Measurements from ENCODE around the gene TMEFF2. TPM values are rescaled to one million over a fixed set of nuclear protein-coding genes. Genes with fewer than 3 reads are reported as not detected.
A peak's percentile ranks its signal among the peaks of the same experiment; 100 is the strongest.

TMEFF2 gene
- total and polyA plus RNA-seq, 7 experiments from 2014 or later = not detected

DNA sequence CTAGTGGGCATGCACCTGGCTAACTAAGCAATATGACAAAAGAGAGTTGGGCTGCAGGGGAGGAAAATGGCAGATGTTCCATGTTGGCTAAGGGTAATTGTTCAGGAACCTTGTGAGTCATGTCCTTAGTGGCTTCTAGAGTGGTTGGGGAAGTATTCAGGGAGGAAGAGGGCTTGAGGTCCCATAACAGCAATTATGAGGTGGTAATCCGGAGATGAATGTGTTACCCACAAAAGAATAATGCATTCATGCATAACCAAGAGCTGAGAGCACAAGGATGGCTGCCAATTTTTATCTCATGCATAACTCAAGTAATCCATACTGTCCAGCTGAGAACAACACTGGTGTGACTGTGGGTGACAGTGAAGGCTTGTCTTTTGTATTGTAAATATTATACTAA, 42.9 kb downstream of the TMEFF2 start:
- no peaks in the 10 kb centered on the region for H3K9me3 ChIP-seq (ENCODE audit: control insufficient read depth in 2 of 3, low read length in 3 of 3)
- peak overlapping the region in 1 of 9 donors; percentile 56 for H3K27ac Mint-ChIP-seq
- H3K4me3 Mint-ChIP-seq = no peak overlapping the region
- H3K27ac ChIP-seq (ENCODE audit: low read depth, low read length) = no peak overlapping the region
- H3K9me3 Mint-ChIP-seq = no peaks in the 10 kb centered on the region
- ATAC-seq (no peak), DNase-seq (no peak)
- no peak overlapping the region for H3K4me3 ChIP-seq (ENCODE audit: low read length)
- CTCF ChIA-PET = interaction anchor here (2.4 kb wide), 1 partner anchor 10 kb away, joined by 6 read pairs; no protein-coding TSS in a partner anchor
- no peaks in the 10 kb centered on the region for H3K4me1 ChIP-seq (ENCODE audit: control insufficient read depth in 2 of 2, insufficient read depth in 2 of 2, low read length in 2 of 2)
- H3K36me3 Mint-ChIP-seq = no peaks in the 10 kb centered on the region
- no peaks in the 10 kb centered on the region for H3K4me1 Mint-ChIP-seq
- H3K36me3 ChIP-seq (ENCODE audit: control insufficient read depth in 2 of 3, insufficient read depth in 3 of 3, low read length in 3 of 3) = no peaks in the 10 kb centered on the region
- H3K27me3 Mint-ChIP-seq = peaks cover 0 to 25% (median 8%) of the 10 kb centered on the region in 5 donors
- intact Hi-C loops (cut with micrococcal nuclease) = no loop called here
- H3K27me3 ChIP-seq (ENCODE audit: control insufficient read depth in 2 of 2, insufficient read depth in 2 of 2, low read length in 2 of 2) = no peaks in the 10 kb centered on the region
- POLR2A ChIA-PET = no interaction called here

DNA sequence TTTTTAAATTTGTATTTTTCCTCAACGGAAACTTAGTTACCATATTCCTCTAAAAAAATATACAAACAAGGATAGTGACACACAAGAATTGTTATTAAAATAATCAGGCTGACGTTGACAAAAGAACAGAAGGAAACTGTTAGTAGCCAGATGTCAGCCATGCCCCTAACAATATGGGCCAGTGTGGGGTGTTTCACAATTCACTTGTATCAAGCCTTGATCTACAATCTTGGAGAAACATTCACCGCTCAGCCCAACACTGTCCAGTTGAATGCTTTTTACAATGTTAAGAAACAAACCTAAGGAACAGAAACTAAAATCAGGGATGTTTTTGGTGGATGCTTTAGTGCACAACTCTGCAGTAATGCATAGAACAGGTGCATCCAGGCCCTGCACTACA, 44.6 kb downstream of the TMEFF2 start:
- POLR2A ChIA-PET = no interaction called here
- no peaks in the 10 kb centered on the region for H3K27me3 ChIP-seq (ENCODE audit: control insufficient read depth in 2 of 2, insufficient read depth in 2 of 2, low read length in 2 of 2)
- Mint-ChIP-seq H3K9me3 (no peaks in the 10 kb centered on the region), H3K36me3 (no peaks in the 10 kb centered on the region), H3K4me1 (no peaks in the 10 kb centered on the region), H3K27me3 (peaks cover 0 to 25% (median 8%) of the 10 kb centered on the region in 5 donors), H3K27ac (no peak overlapping the region), H3K4me3 (no peak overlapping the region)
- ATAC-seq (no peak), DNase-seq (no peak)
- no peak overlapping the region for H3K4me3 ChIP-seq (ENCODE audit: low read length)
- no peak overlapping the region for H3K27ac ChIP-seq (ENCODE audit: low read depth, low read length)
- H3K4me1 ChIP-seq (ENCODE audit: control insufficient read depth in 2 of 2, insufficient read depth in 2 of 2, low read length in 2 of 2) = no peaks in the 10 kb centered on the region
- H3K9me3 ChIP-seq (ENCODE audit: control insufficient read depth in 2 of 3, low read length in 3 of 3) = no peaks in the 10 kb centered on the region
- no peaks in the 10 kb centered on the region for H3K36me3 ChIP-seq (ENCODE audit: control insufficient read depth in 2 of 3, insufficient read depth in 3 of 3, low read length in 3 of 3)
- intact Hi-C loops (cut with micrococcal nuclease) = no loop called here
- CTCF ChIA-PET = interaction anchor here (1.4 kb wide), 1 partner anchor 12 kb away, joined by 6 read pairs; no protein-coding TSS in a partner anchor

- no peaks in the 10 kb centered on the region for H3K36me3 ChIP-seq (ENCODE audit: control insufficient read depth in 2 of 3, insufficient read depth in 3 of 3, low read length in 3 of 3)
- H3K9me3 Mint-ChIP-seq = peaks cover 0 to 2% (median 0%) of the 10 kb centered on the region in 11 donors
- intact Hi-C loops (cut with micrococcal nuclease) = no loop called here
- no peak for ATAC-seq
- no peaks in the 10 kb centered on the region for H3K4me1 ChIP-seq (ENCODE audit: control insufficient read depth in 2 of 2, insufficient read depth in 2 of 2, low read length in 2 of 2)
- H3K9me3 ChIP-seq (ENCODE audit: control insufficient read depth in 2 of 3, low read length in 3 of 3) = no peaks in the 10 kb centered on the region
- no peak overlapping the region for H3K27ac Mint-ChIP-seq
- no peak overlapping the region for H3K4me3 ChIP-seq (ENCODE audit: low read length)
- no peak overlapping the region for H3K4me3 Mint-ChIP-seq
- ChIA-PET POLR2A (interaction anchor here (0.5 kb wide), 1 partner anchor 98 kb away, joined by 5 read pairs; no protein-coding TSS in a partner anchor), CTCF (interaction anchor here (0.9 to 1.4 kb wide), 2 partner anchors 14 to 136 kb away, joined by 3 to 6 read pairs; no protein-coding TSS in a partner anchor)
- DNase-seq = no peak
- peaks cover 6 to 14% (median 10%) of the 10 kb centered on the region in 5 donors for H3K27me3 Mint-ChIP-seq
- H3K4me1 Mint-ChIP-seq = no peaks in the 10 kb centered on the region
- H3K27ac ChIP-seq (ENCODE audit: low read depth, low read length) = no peak overlapping the region
- H3K36me3 Mint-ChIP-seq = no peaks in the 10 kb centered on the region
- H3K27me3 ChIP-seq (ENCODE audit: control insufficient read depth in 2 of 2, insufficient read depth in 2 of 2, low read length in 2 of 2) = no peaks in the 10 kb centered on the region
Measured at GRCh38 chr2:192148620-192149321, 46.0 kb downstream of the TMEFF2 start.

GRCh38 chr2:192148241-192148619, 46.5 kb downstream of the TMEFF2 start:
- Histone ChIP-seq H3K27ac (ENCODE audit: low read depth, low read length) (no peak overlapping the region), H3K27me3 (ENCODE audit: control insufficient read depth in 2 of 2, insufficient read depth in 2 of 2, low read length in 2 of 2) (no peaks in the 10 kb centered on the region), H3K4me3 (ENCODE audit: low read length) (no peak overlapping the region), H3K9me3 (ENCODE audit: control insufficient read depth in 2 of 3, low read length in 3 of 3) (no peaks in the 10 kb centered on the region), H3K36me3 (ENCODE audit: control insufficient read depth in 2 of 3, insufficient read depth in 3 of 3, low read length in 3 of 3) (no peaks in the 10 kb centered on the region), H3K4me1 (ENCODE audit: control insufficient read depth in 2 of 2, insufficient read depth in 2 of 2, low read length in 2 of 2) (no peaks in the 10 kb centered on the region)
- H3K4me3 Mint-ChIP-seq = no peak overlapping the region
- H3K9me3 Mint-ChIP-seq = peaks cover 0 to 2% (median 0%) of the 10 kb centered on the region in 11 donors
- no peak overlapping the region for H3K27ac Mint-ChIP-seq
- intact Hi-C loops (cut with micrococcal nuclease) = no loop called here
- DNase-seq (no peak), ATAC-seq (no peak)
- ChIA-PET CTCF (no interaction called here), POLR2A (no interaction called here)
- no peaks in the 10 kb centered on the region for H3K4me1 Mint-ChIP-seq
- H3K27me3 Mint-ChIP-seq = peaks cover 5 to 10% (median 7%) of the 10 kb centered on the region in 5 donors
- H3K36me3 Mint-ChIP-seq = no peaks in the 10 kb centered on the region

- Histone ChIP-seq H3K4me1 (ENCODE audit: control insufficient read depth in 2 of 2, insufficient read depth in 2 of 2, low read length in 2 of 2) (no peaks in the 10 kb centered on the region), H3K36me3 (ENCODE audit: control insufficient read depth in 2 of 3, insufficient read depth in 3 of 3, low read length in 3 of 3) (no peaks in the 10 kb centered on the region), H3K4me3 (ENCODE audit: low read length) (no peak overlapping the region), H3K27ac (ENCODE audit: low read depth, low read length) (no peak overlapping the region), H3K27me3 (ENCODE audit: control insufficient read depth in 2 of 2, insufficient read depth in 2 of 2, low read length in 2 of 2) (no peaks in the 10 kb centered on the region), H3K9me3 (ENCODE audit: control insufficient read depth in 2 of 3, low read length in 3 of 3) (no peaks in the 10 kb centered on the region)
- no peaks in the 10 kb centered on the region for H3K36me3 Mint-ChIP-seq
- POLR2A ChIA-PET = no interaction called here
- H3K27ac Mint-ChIP-seq = no peak overlapping the region
- DNase-seq = no peak
- intact Hi-C loops (cut with micrococcal nuclease) = no loop called here
- no peak for ATAC-seq
- H3K4me1 Mint-ChIP-seq = no peaks in the 10 kb centered on the region
- H3K4me3 Mint-ChIP-seq = no peak overlapping the region
- peaks cover 0 to 2% (median 0%) of the 10 kb centered on the region in 11 donors for H3K9me3 Mint-ChIP-seq
- H3K27me3 Mint-ChIP-seq = peaks cover 5 to 13% (median 7%) of the 10 kb centered on the region in 5 donors
- CTCF ChIA-PET = no interaction called here
Measured at GRCh38 chr2:192146069-192147015, 48.4 kb downstream of the TMEFF2 start.

GRCh38 chr2:192145496-192145895, 49.2 kb downstream of the TMEFF2 start:
- Histone ChIP-seq H3K4me3 (ENCODE audit: low read length) (no peak overlapping the region), H3K9me3 (ENCODE audit: control insufficient read depth in 2 of 3, low read length in 3 of 3) (no peaks in the 10 kb centered on the region), H3K27ac (ENCODE audit: low read depth, low read length) (no peak overlapping the region), H3K27me3 (ENCODE audit: control insufficient read depth in 2 of 2, insufficient read depth in 2 of 2, low read length in 2 of 2) (no peaks in the 10 kb centered on the region), H3K36me3 (ENCODE audit: control insufficient read depth in 2 of 3, insufficient read depth in 3 of 3, low read length in 3 of 3) (no peaks in the 10 kb centered on the region), H3K4me1 (ENCODE audit: control insufficient read depth in 2 of 2, insufficient read depth in 2 of 2, low read length in 2 of 2) (no peaks in the 10 kb centered on the region)
- Mint-ChIP-seq H3K27ac (no peak overlapping the region), H3K4me1 (no peaks in the 10 kb centered on the region), H3K4me3 (no peak overlapping the region), H3K9me3 (peaks cover 0 to 2% (median 0%) of the 10 kb centered on the region in 11 donors), H3K27me3 (peaks cover 5 to 15% (median 13%) of the 10 kb centered on the region in 5 donors), H3K36me3 (no peaks in the 10 kb centered on the region)
- intact Hi-C loops (cut with micrococcal nuclease) = no loop called here
- ATAC-seq = no peak
- CTCF ChIA-PET = no interaction called here
- no peak for DNase-seq
- POLR2A ChIA-PET = no interaction called here

Data from naive thymus-derived CD4-positive, alpha-beta T cell (primary cell).